ENCODE data around the gene APLP1.
"Not testable (repeated sequence)": the region's sequence is repeated elsewhere in the genome, so short reads cannot be mapped to it uniquely, and the experiment has no call there.

APLP1 gene

GRCh38 chr19:35868172-35868822 is at the start of gene APLP1:
Gene APLP1, plus strand, starts transcription at chr19:35868574. Its CDS starts 63 bp downstream, at chr19:35868637.
- peak; percentile 42 to 70 for DNase-seq

GRCh38 chr19:35822579-35822978 is 45.8 kb upstream of the APLP1 start:
- DNase-seq = no peak

- DNase-seq = no peak
These were observed 44.2 kb upstream of the APLP1 start for GRCh38 chr19:35824150-35824549.

- peak in 1 of 2 donors; percentile 41 for DNase-seq
These were observed 39.6 kb upstream of the APLP1 start for GRCh38 chr19:35828692-35829301.

- no peak for DNase-seq
These were observed 37.4 kb upstream of the APLP1 start for GRCh38 chr19:35830986-35831385.

GRCh38 chr19:35832054-35832453 is 36.3 kb upstream of the APLP1 start:
- no peak for DNase-seq

- no peak for DNase-seq
These were observed 34.4 kb upstream of the APLP1 start for GRCh38 chr19:35833972-35834371.

- not testable (repeated sequence) for DNase-seq
These were observed 32.3 kb upstream of the APLP1 start for GRCh38 chr19:35836096-35836495.

GRCh38 chr19:35841961-35842595 is 26.3 kb upstream of the APLP1 start:
- no peak for DNase-seq

- DNase-seq = no peak
These were observed 25.6 kb upstream of the APLP1 start for GRCh38 chr19:35842666-35843272.

GRCh38 chr19:35843676-35844481 is 24.5 kb upstream of the APLP1 start:
- no peak for DNase-seq

- no peak for DNase-seq
These were observed 23.7 kb upstream of the APLP1 start for GRCh38 chr19:35844482-35845214.

- no peak for DNase-seq
These were observed 22.9 kb upstream of the APLP1 start for GRCh38 chr19:35845215-35846037.

GRCh38 chr19:35846038-35846668 is 22.2 kb upstream of the APLP1 start:
- DNase-seq = no peak

- no peak for DNase-seq
These were observed 20.5 kb upstream of the APLP1 start for GRCh38 chr19:35847911-35848310.

- DNase-seq = no peak
These were observed 19.9 kb upstream of the APLP1 start for GRCh38 chr19:35848486-35848885.

GRCh38 chr19:35848919-35849505 is 19.4 kb upstream of the APLP1 start:
- no peak for DNase-seq

- no peak for DNase-seq
These were observed 17.0 kb upstream of the APLP1 start for GRCh38 chr19:35851213-35852028.

GRCh38 chr19:35852029-35852780 is 16.2 kb upstream of the APLP1 start, which contains the start of gene NPHS1:
Gene NPHS1, minus strand, starts transcription at chr19:35852504. Its CDS starts 667 bp downstream, at chr19:35851837.
- DNase-seq = no peak

Data from CD4-positive, alpha-beta T cell treated with Interferon alpha-2 for 1 hour (primary cell).